Measurements from ENCODE around the gene ENGASE.
"Not testable (repeated sequence)": the region's sequence is repeated elsewhere in the genome, so short reads cannot be mapped to it uniquely, and the experiment has no call there.

Gene ENGASE

DNA sequence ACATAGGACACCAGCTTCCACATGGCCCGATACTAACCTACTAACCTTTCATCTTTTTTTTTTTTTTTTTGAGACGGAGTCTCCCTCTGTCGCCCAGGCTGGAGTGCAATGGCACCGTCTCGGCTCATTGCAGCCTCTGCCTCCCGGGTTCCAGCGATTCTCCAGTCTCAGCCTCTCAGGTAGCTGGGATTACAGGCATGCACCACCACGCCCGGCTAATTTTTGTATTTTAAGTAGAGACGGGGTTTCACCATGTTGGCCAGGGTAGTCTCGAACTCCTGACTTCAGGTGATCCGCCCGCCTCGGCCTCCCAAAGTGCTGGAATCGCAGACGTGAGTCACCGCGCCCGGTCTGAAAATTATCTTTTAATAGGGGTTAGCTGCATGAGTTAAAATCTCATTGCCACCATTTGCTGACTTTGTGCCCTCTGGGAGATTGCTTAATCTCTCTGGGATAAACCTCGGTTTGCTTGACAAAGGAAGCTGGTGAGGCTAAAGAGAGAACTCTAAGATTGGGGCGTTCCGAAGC, 439 bp upstream of the ENGASE start:
- H3K9me3 ChIP-seq (replicated peaks in 1 of 2; ENCODE audit: control insufficient read depth in 2 of 2, insufficient read depth in 1 of 2, low read depth in 1 of 2, low read length in 2 of 2); H4K91ac ChIP-seq (ENCODE audit: low read depth, low read length, poor library complexity); H3K27ac ChIP-seq (replicated peaks; ENCODE audit: low read length); H3K4me2 ChIP-seq (ENCODE audit: insufficient read depth, low read length, poor library complexity, severe bottlenecking); H3K9ac ChIP-seq (ENCODE audit: low read depth, low read length, poor library complexity); H3K14ac ChIP-seq (ENCODE audit: low read length); H3K4me1 ChIP-seq (ENCODE audit: control insufficient read depth in 2 of 2, insufficient read depth in 1 of 2, low read depth in 1 of 2, low read length in 2 of 2); H3K4ac ChIP-seq (ENCODE audit: low read length); H2BK15ac ChIP-seq (ENCODE audit: low read length); H2BK120ac ChIP-seq (ENCODE audit: low read depth, low read length); H3K18ac ChIP-seq (ENCODE audit: low read length); H3K23ac ChIP-seq (ENCODE audit: low read depth, low read length, poor library complexity); H2AK5ac ChIP-seq (ENCODE audit: low read depth, low read length); H2BK5ac ChIP-seq (ENCODE audit: low read length); DNase-seq (ENCODE audit: low spot score); H3K79me1 ChIP-seq (ENCODE audit: low read depth, low read length); H2BK12ac ChIP-seq (ENCODE audit: low read length); H3K36me3 ChIP-seq (replicated peaks in 1 of 2; ENCODE audit: control insufficient read depth in 2 of 2, insufficient read depth in 2 of 2, low read length in 2 of 2); H4K8ac ChIP-seq (ENCODE audit: low read depth, low read length): not testable (repeated sequence)
- peaks cover 0 to 22% (median 2%) of the 10 kb centered on the region in 3 experiments for H3K27me3 ChIP-seq (ENCODE audit: control insufficient read depth in 3 of 3, insufficient read depth in 3 of 3, low read depth in 1 of 3, low read length in 3 of 3)
- peak overlapping the region; percentile 98 for H2AFZ ChIP-seq (ENCODE audit: low read length)
- H3K4me3 ChIP-seq (ENCODE audit: low read length in 2 of 2) = peak overlapping the region in 1 of 2 donors; percentile 19
- WGBS, 2 donors (ENCODE audit: extremely low coverage in 2 of 2, insufficient read length in 2 of 2, insufficient replicate concordance in 1 of 2) = no CpG with 5 or more reads among the region's 22 CpGs

DNA sequence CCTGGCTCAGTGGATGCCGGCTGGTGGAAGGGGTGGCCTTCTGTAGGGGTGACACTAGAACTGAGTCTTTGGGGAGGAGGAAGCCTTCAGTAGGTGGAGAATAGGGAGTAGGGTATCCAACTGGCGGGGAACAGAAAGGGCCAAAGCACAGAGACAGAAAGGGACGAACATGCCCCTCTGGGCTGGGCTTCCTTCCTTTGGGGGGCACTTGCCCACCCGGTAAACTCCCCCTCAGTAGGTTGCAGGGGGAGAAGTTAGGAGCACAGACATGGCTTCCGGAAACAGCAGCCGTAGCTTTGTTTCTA, 774 bp downstream of the ENGASE start:
- H2BK15ac ChIP-seq (ENCODE audit: low read length) = no peak overlapping the region
- peaks cover 2% of the 10 kb centered on the region for H3K79me1 ChIP-seq (ENCODE audit: low read depth, low read length)
- DNase-seq (ENCODE audit: low spot score) = no peak
- H3K14ac ChIP-seq (ENCODE audit: low read length) = no peak overlapping the region
- H2AK5ac ChIP-seq (ENCODE audit: low read depth, low read length) = peak overlapping the region; percentile 63
- no peak overlapping the region for H4K91ac ChIP-seq (ENCODE audit: low read depth, low read length, poor library complexity)
- peaks cover 0 to 14% (median 2%) of the 10 kb centered on the region in 3 experiments for H3K27me3 ChIP-seq (ENCODE audit: control insufficient read depth in 3 of 3, insufficient read depth in 3 of 3, low read depth in 1 of 3, low read length in 3 of 3)
- no peak overlapping the region for H2BK5ac ChIP-seq (ENCODE audit: low read length)
- WGBS, 2 donors (ENCODE audit: extremely low coverage in 2 of 2, insufficient read length in 2 of 2, insufficient replicate concordance in 1 of 2) = no CpG with 5 or more reads among the region's 6 CpGs
- H3K9me3 ChIP-seq (replicated peaks in 1 of 2; ENCODE audit: control insufficient read depth in 2 of 2, insufficient read depth in 1 of 2, low read depth in 1 of 2, low read length in 2 of 2) = peaks cover 0 to 2% of the 10 kb centered on the region in 2 donors
- peak overlapping the region; percentile 98 for H2AFZ ChIP-seq (ENCODE audit: low read length)
- H3K9ac ChIP-seq (ENCODE audit: low read depth, low read length, poor library complexity) = peak overlapping the region; percentile 90
- H3K4me1 ChIP-seq (ENCODE audit: control insufficient read depth in 2 of 2, insufficient read depth in 1 of 2, low read depth in 1 of 2, low read length in 2 of 2) = peaks cover 6% of the 10 kb centered on the region in 2 donors
- H3K4ac ChIP-seq (ENCODE audit: low read length) = no peak overlapping the region
- no peak overlapping the region for H4K8ac ChIP-seq (ENCODE audit: low read depth, low read length)
- no peak overlapping the region for H3K27ac ChIP-seq (replicated peaks; ENCODE audit: low read length)
- no peak overlapping the region for H2BK120ac ChIP-seq (ENCODE audit: low read depth, low read length)
- peak overlapping the region; percentile 82 for H3K4me2 ChIP-seq (ENCODE audit: insufficient read depth, low read length, poor library complexity, severe bottlenecking)
- H3K4me3 ChIP-seq (ENCODE audit: low read length in 2 of 2) = peak overlapping the region; percentile 74 to 88
- no peak overlapping the region for H3K23ac ChIP-seq (ENCODE audit: low read depth, low read length, poor library complexity)
- no peak overlapping the region for H2BK12ac ChIP-seq (ENCODE audit: low read length)
- H3K36me3 ChIP-seq (replicated peaks in 1 of 2; ENCODE audit: control insufficient read depth in 2 of 2, insufficient read depth in 2 of 2, low read length in 2 of 2) = peaks cover 16 to 18% of the 10 kb centered on the region in 2 donors
- H3K18ac ChIP-seq (ENCODE audit: low read length) = peak overlapping the region; percentile 93

- Histone ChIP-seq H3K4me3 (ENCODE audit: low read length in 2 of 2) (peak overlapping the region in 1 of 2 donors; percentile 74), H3K4me2 (ENCODE audit: insufficient read depth, low read length, poor library complexity, severe bottlenecking) (peak overlapping the region; percentile 82), H3K27me3 (ENCODE audit: control insufficient read depth in 3 of 3, insufficient read depth in 3 of 3, low read depth in 1 of 3, low read length in 3 of 3) (peaks cover 0 to 10% (median 0%) of the 10 kb centered on the region in 3 experiments), H3K23ac (ENCODE audit: low read depth, low read length, poor library complexity) (no peak overlapping the region), H3K4me1 (ENCODE audit: control insufficient read depth in 2 of 2, insufficient read depth in 1 of 2, low read depth in 1 of 2, low read length in 2 of 2) (peaks cover 6% of the 10 kb centered on the region in 2 donors), H3K36me3 (replicated peaks in 1 of 2; ENCODE audit: control insufficient read depth in 2 of 2, insufficient read depth in 2 of 2, low read length in 2 of 2) (peaks cover 19 to 23% of the 10 kb centered on the region in 2 donors), H3K14ac (ENCODE audit: low read length) (no peak overlapping the region), H2BK15ac (ENCODE audit: low read length) (no peak overlapping the region), H2BK12ac (ENCODE audit: low read length) (no peak overlapping the region), H3K9ac (ENCODE audit: low read depth, low read length, poor library complexity) (no peak overlapping the region), H4K8ac (ENCODE audit: low read depth, low read length) (no peak overlapping the region), H3K4ac (ENCODE audit: low read length) (no peak overlapping the region), H3K79me1 (ENCODE audit: low read depth, low read length) (peaks cover 2% of the 10 kb centered on the region), H3K18ac (ENCODE audit: low read length) (no peak overlapping the region), H2BK5ac (ENCODE audit: low read length) (no peak overlapping the region), H4K91ac (ENCODE audit: low read depth, low read length, poor library complexity) (no peak overlapping the region), H2BK120ac (ENCODE audit: low read depth, low read length) (no peak overlapping the region), H3K27ac (replicated peaks; ENCODE audit: low read length) (no peak overlapping the region), H2AFZ (ENCODE audit: low read length) (peak overlapping the region; percentile 98), H2AK5ac (ENCODE audit: low read depth, low read length) (no peak overlapping the region), H3K9me3 (replicated peaks in 1 of 2; ENCODE audit: control insufficient read depth in 2 of 2, insufficient read depth in 1 of 2, low read depth in 1 of 2, low read length in 2 of 2) (peaks cover 0 to 2% of the 10 kb centered on the region in 2 donors)
- no CpG with 5 or more reads among the region's 9 CpGs for WGBS, 2 donors (ENCODE audit: extremely low coverage in 2 of 2, insufficient read length in 2 of 2, insufficient replicate concordance in 1 of 2)
- DNase-seq (ENCODE audit: low spot score) = no peak
Measured at GRCh38 chr17:79075861-79076406, 1.3 kb downstream of the ENGASE start.

DNA sequence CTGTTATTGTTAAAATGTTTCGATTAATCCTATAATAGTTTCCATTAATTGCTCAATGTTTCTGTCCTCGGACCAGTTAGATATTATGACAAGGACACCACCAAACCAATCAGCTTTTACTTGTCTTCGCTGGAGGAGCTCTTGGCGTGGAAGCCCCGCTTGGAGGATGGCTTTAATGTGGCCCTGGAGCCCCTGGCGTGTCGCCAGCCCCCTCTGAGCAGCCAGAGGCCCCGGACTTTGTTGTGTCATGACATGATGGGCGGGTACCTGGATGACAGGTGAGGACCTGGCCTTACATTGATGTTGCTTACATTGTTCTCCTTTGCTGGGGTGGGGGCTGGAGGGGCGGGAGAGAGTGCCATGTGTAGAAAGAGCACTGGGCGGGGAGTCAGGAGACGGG, 3.0 kb downstream of the ENGASE start:
- WGBS, 2 donors (ENCODE audit: extremely low coverage in 2 of 2, insufficient read length in 2 of 2, insufficient replicate concordance in 1 of 2) = no CpG with 5 or more reads among the region's 12 CpGs
- no peak overlapping the region for H2BK120ac ChIP-seq (ENCODE audit: low read depth, low read length)
- H4K8ac ChIP-seq (ENCODE audit: low read depth, low read length) = no peak overlapping the region
- H3K27me3 ChIP-seq (ENCODE audit: control insufficient read depth in 3 of 3, insufficient read depth in 3 of 3, low read depth in 1 of 3, low read length in 3 of 3) = peaks cover 0 to 10% (median 0%) of the 10 kb centered on the region in 3 experiments
- peaks cover 6% of the 10 kb centered on the region in 2 donors for H3K4me1 ChIP-seq (ENCODE audit: control insufficient read depth in 2 of 2, insufficient read depth in 1 of 2, low read depth in 1 of 2, low read length in 2 of 2)
- peaks cover 28 to 32% of the 10 kb centered on the region in 2 donors for H3K36me3 ChIP-seq (replicated peaks in 1 of 2; ENCODE audit: control insufficient read depth in 2 of 2, insufficient read depth in 2 of 2, low read length in 2 of 2)
- H3K14ac ChIP-seq (ENCODE audit: low read length) = no peak overlapping the region
- no peak overlapping the region for H3K23ac ChIP-seq (ENCODE audit: low read depth, low read length, poor library complexity)
- H3K4me2 ChIP-seq (ENCODE audit: insufficient read depth, low read length, poor library complexity, severe bottlenecking) = no peak overlapping the region
- H2BK5ac ChIP-seq (ENCODE audit: low read length) = no peak overlapping the region
- H3K27ac ChIP-seq (replicated peaks; ENCODE audit: low read length) = no peak overlapping the region
- H3K4ac ChIP-seq (ENCODE audit: low read length) = no peak overlapping the region
- H3K9ac ChIP-seq (ENCODE audit: low read depth, low read length, poor library complexity) = no peak overlapping the region
- DNase-seq (ENCODE audit: low spot score) = no peak
- peaks cover 0 to 8% of the 10 kb centered on the region in 2 donors for H3K9me3 ChIP-seq (replicated peaks in 1 of 2; ENCODE audit: control insufficient read depth in 2 of 2, insufficient read depth in 1 of 2, low read depth in 1 of 2, low read length in 2 of 2)
- peaks cover 2% of the 10 kb centered on the region for H3K79me1 ChIP-seq (ENCODE audit: low read depth, low read length)
- H2AFZ ChIP-seq (ENCODE audit: low read length) = no peak overlapping the region
- H3K18ac ChIP-seq (ENCODE audit: low read length) = no peak overlapping the region
- no peak overlapping the region for H2BK15ac ChIP-seq (ENCODE audit: low read length)
- H2AK5ac ChIP-seq (ENCODE audit: low read depth, low read length) = no peak overlapping the region
- no peak overlapping the region for H3K4me3 ChIP-seq (ENCODE audit: low read length in 2 of 2)
- H2BK12ac ChIP-seq (ENCODE audit: low read length) = no peak overlapping the region
- H4K91ac ChIP-seq (ENCODE audit: low read depth, low read length, poor library complexity) = no peak overlapping the region

Data from neuronal stem cell (in vitro differentiated cells).